D721Med (cell line): ENCODE data around the gene GNG8.

Experiments
- DNase-seq: peaks from one replicate; pipeline ENCODE4 v3.0.0; 2011; ENCODE audit warnings: low spot score; ENCODE audit not compliant: insufficient read length
- FAIRE-seq: peaks from 2 replicates; lab custom pipeline; 2011; peaks lifted over from hg19 to GRCh38; lab: Jason Lieb, UNC
- TF ChIP-seq, protein P1 (sequence below): IDR thresholded peaks from 2 replicates; pipeline ENCODE4 v1.5.1; 2012; ENCODE audit warnings: mild to moderate bottlenecking, control low read depth; ENCODE audit not compliant: insufficient read depth; ENCODE audit errors: missing control alignments

The GNG8 gene

DNA sequence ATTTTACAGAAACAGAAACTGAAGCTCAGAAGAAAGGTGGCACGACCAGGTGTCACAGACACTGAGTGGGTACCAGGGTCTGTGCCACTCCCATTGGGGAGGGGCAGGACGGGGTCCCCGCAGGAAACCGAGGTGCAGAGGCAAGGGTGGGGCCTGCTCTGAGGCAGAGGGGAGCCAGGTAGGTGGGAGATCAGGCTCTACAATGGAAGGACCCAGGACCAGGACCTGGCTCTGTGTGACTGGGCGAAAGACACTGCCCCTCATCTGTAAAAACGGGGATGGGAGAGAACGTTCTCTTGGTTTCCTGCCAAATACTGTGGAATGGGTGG lies 13.9 kb downstream of the GNG8 start:
- FAIRE-seq (no peak), DNase-seq (no peak)
- TF ChIP-seq, protein P1, sequence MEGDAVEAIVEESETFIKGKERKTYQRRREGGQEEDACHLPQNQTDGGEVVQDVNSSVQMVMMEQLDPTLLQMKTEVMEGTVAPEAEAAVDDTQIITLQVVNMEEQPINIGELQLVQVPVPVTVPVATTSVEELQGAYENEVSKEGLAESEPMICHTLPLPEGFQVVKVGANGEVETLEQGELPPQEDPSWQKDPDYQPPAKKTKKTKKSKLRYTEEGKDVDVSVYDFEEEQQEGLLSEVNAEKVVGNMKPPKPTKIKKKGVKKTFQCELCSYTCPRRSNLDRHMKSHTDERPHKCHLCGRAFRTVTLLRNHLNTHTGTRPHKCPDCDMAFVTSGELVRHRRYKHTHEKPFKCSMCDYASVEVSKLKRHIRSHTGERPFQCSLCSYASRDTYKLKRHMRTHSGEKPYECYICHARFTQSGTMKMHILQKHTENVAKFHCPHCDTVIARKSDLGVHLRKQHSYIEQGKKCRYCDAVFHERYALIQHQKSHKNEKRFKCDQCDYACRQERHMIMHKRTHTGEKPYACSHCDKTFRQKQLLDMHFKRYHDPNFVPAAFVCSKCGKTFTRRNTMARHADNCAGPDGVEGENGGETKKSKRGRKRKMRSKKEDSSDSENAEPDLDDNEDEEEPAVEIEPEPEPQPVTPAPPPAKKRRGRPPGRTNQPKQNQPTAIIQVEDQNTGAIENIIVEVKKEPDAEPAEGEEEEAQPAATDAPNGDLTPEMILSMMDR, result no peak

DNA sequence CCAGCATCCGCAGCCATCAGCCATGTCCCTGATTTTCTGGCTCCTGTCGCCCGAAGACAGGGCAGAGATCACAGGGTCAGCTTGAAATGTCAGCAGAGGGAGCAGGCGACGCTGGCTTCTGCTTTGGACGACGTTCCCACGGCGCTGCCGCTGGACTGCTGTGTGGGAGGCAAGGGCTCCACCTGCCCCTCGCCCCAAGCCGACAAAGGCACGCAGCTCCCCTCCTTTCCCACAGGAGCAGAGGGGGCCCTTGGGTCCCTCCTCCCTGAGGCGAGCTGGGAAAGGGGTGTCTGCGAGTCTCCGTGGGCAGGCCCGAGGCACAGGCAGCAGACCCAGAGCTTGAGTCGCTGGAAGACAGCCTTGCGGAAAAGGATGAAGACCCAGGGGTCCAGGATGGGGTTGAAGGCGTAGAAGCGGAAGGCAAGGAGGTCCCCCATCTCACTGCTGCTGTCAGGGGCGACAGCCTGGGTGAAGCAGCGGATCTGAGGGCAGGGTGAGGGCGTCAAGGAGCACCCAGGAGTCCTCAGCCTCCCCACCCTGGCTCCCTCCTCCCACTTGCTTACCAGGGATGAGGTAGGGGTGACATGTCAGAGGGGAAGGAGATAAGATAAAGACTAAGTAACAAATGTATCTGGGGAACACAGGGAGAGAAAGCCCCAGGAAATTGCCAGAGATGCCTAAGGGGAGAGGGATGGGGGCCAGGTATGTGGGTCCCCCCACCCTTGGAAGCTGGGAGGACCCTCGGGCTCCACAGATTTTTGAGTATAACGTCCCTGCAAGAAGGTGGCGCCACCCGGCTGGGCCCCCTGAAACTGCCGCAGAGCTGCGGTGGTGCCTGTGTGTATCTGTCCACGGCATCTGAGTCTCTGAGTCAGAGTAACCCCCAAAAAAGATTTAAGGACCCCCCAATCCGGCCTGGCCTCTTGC lies 14.5 kb downstream of the GNG8 start:
- FAIRE-seq (no peak), DNase-seq (no peak)
- TF ChIP-seq, protein P1, result no peak

DNA sequence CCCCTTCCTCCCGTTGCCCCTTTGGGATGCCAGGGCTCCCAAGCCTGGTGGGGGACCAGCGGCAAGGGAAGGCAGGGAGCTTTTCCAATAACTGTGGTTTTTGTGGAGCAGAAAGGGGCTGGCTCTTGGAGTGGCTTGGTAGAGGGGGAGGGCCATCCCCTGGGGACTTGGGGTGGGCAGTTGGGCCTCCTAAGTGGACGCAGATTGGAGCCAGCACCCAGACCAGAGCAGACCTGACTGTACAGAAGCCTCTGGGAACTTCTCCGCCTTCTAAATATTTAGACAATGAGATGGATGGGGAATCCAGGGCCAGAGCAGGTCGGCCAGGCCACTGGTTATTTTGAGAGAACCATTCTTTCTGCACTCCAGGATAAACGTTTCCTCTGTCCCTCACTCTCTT lies 15.3 kb downstream of the GNG8 start:
- TF ChIP-seq, protein P1, result no peak
- DNase-seq (no peak), FAIRE-seq (no peak)

DNA sequence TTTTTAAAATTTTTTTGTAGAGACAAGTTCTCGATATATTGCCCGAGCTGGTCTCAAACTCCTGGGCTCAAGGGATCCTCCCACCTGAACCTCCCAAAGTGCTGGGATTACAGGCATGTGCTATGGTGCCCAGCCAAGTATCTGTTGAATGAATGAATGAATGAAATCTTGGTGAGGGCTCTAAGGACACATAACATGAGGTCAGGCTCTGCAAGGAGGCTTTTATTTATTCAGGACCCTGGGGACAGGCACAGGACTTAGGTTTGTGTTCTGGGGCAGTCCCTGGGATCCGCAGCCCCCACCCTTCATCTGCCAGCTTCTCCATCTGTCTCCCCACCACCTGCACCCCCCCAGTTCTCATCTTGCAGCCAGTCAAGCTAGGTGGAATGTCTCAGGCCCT lies 15.7 kb downstream of the GNG8 start:
- DNase-seq (no peak), FAIRE-seq (no peak)
- TF ChIP-seq, protein P1, result no peak

DNA sequence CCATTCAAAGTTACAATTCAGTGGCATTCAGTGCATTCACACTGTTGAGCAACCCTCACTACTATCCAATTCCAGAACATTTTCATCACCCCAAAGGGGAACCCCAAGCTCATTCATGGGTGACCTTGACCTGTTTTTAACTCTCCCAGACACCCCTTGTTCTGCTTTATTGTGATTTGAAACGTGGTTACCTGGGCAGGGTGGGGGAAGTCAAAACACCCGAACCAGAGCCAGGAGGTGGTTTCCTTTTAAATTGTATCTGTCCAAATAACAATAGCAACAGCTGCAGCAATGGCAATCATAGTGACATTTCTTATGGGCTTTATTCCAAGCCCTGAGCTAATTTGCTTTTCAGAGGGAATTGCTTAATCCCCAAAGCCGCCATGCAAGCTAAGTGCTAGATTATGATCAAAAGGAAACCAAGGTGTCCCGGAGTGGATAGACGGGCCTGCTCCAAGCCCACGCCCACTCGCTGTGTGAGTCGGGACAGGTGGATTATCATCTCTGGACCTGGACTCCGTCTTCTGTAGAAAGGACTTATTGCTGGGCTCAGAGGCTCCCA lies 17.3 kb downstream of the GNG8 start:
- FAIRE-seq (no peak), DNase-seq (no peak)
- TF ChIP-seq, protein P1, result no peak

DNA sequence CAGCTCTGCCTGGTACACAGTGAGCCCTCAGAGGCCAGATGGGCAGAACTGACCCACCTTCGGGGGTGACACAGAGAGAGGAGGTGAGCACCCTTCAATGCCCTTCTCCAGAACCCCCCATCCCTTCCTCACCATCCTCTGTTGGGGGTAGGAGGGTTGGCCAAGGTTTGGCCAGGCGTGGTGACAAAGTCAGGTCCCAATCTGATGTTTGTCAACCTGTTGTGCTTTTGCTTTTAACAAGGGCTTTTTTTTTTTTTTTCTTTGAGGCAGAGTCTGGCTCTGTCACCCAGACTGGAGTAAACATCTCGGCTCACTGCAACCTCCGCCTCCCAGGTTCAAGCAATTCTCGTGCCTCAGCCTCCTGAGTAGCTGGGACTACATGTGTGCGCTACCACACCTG lies 18.4 kb downstream of the GNG8 start:
- FAIRE-seq, result no peak
- DNase-seq, result no peak
- TF ChIP-seq, protein P1, result no peak
